ENCODE results near the gene MAP1LC3B2.

Gene MAP1LC3B2

GRCh38 chr12:116538076-116538591, 21.0 kb upstream of the MAP1LC3B2 start:
- DNase-seq, result no peak

GRCh38 chr12:116538682-116539305, 20.4 kb upstream of the MAP1LC3B2 start:
- DNase-seq, result no peak

GRCh38 chr12:116539361-116539771, 19.8 kb upstream of the MAP1LC3B2 start:
- DNase-seq, result no peak

GRCh38 chr12:116539905-116540482, 19.2 kb upstream of the MAP1LC3B2 start:
- DNase-seq, result no peak

- DNase-seq, result no peak
These were observed 18.5 kb upstream of the MAP1LC3B2 start for GRCh38 chr12:116540622-116541152.

- no peak for DNase-seq
These were observed 17.4 kb upstream of the MAP1LC3B2 start for GRCh38 chr12:116541547-116542344.

GRCh38 chr12:116542345-116542956, 16.7 kb upstream of the MAP1LC3B2 start:
- DNase-seq, result no peak

- no peak for DNase-seq
These were observed 14.5 kb upstream of the MAP1LC3B2 start for GRCh38 chr12:116544656-116545055.

GRCh38 chr12:116545144-116545543, 14.0 kb upstream of the MAP1LC3B2 start:
- no peak for DNase-seq

GRCh38 chr12:116545936-116546335, 13.2 kb upstream of the MAP1LC3B2 start:
- DNase-seq, result no peak

- DNase-seq, result peak in 1 of 2 donors; percentile 55
These were observed 11.2 kb upstream of the MAP1LC3B2 start for GRCh38 chr12:116547955-116548501.

GRCh38 chr12:116549993-116550392, 9.2 kb upstream of the MAP1LC3B2 start:
- DNase-seq, result no peak

- DNase-seq, result no peak
These were observed 8.0 kb upstream of the MAP1LC3B2 start for GRCh38 chr12:116551151-116551550.

- no peak for DNase-seq
These were observed 7.6 kb upstream of the MAP1LC3B2 start for GRCh38 chr12:116551619-116551951.

GRCh38 chr12:116551952-116552772, 7.0 kb upstream of the MAP1LC3B2 start:
- DNase-seq, result peak; percentile 10 to 75

- DNase-seq, result no peak
These were observed 6.3 kb upstream of the MAP1LC3B2 start for GRCh38 chr12:116552773-116553373.

- no peak for DNase-seq
These were observed 2.7 kb upstream of the MAP1LC3B2 start for GRCh38 chr12:116556356-116556952.

GRCh38 chr12:116556964-116557698, 2.0 kb upstream of the MAP1LC3B2 start:
- DNase-seq, result no peak

- no peak for DNase-seq
These were observed 660 bp upstream of the MAP1LC3B2 start for GRCh38 chr12:116558280-116559161.

All from CD4-positive, alpha-beta T cell treated with Interleukin-1 beta for 1 hour (primary cell).